HG02798 (cell line): Measurements from ENCODE around the gene DCC.

Experiments
- ATAC-seq: cut with Tn5 transposase; IDR thresholded peaks from one replicate; pipeline ENCODE4 v1.9.1; 2021; ENCODE audit warnings: mild to moderate bottlenecking; ENCODE audit not compliant: unreplicated experiment, poor library complexity

Gene DCC

GRCh38 chr18:52963481-52963880 is 623.5 kb downstream of the DCC start:
- ATAC-seq, result no peak

GRCh38 chr18:52970686-52971085 is 630.7 kb downstream of the DCC start:
- no peak for ATAC-seq

GRCh38 chr18:52971097-52971496 is 631.1 kb downstream of the DCC start:
- no peak for ATAC-seq

GRCh38 chr18:52979892-52980291 is 639.9 kb downstream of the DCC start:
- ATAC-seq, result no peak

GRCh38 chr18:52991246-52991645 is 651.2 kb downstream of the DCC start:
- ATAC-seq, result no peak

- ATAC-seq, result no peak
These were observed 652.0 kb downstream of the DCC start for GRCh38 chr18:52992041-52992440.

GRCh38 chr18:52995875-52996274 is 655.9 kb downstream of the DCC start:
- ATAC-seq, result no peak

- ATAC-seq, result no peak
These were observed 659.6 kb downstream of the DCC start for GRCh38 chr18:52999633-53000032.

GRCh38 chr18:53004798-53005197 is 664.8 kb downstream of the DCC start:
- ATAC-seq, result no peak

GRCh38 chr18:53018791-53019190 is 678.8 kb downstream of the DCC start:
- no peak for ATAC-seq

GRCh38 chr18:53025247-53025646 is 685.2 kb downstream of the DCC start:
- no peak for ATAC-seq

GRCh38 chr18:53028565-53028964 is 688.6 kb downstream of the DCC start:
- ATAC-seq, result no peak

- ATAC-seq, result no peak
These were observed 693.1 kb downstream of the DCC start for GRCh38 chr18:53033128-53033527.

GRCh38 chr18:53038608-53039007 is 698.6 kb downstream of the DCC start:
- no peak for ATAC-seq

- no peak for ATAC-seq
These were observed 700.3 kb downstream of the DCC start for GRCh38 chr18:53040286-53040685.

- ATAC-seq, result no peak
These were observed 716.1 kb downstream of the DCC start for GRCh38 chr18:53056064-53056463.

GRCh38 chr18:53070788-53071187 is 730.8 kb downstream of the DCC start:
- ATAC-seq, result no peak

- no peak for ATAC-seq
These were observed 740.7 kb downstream of the DCC start for GRCh38 chr18:53080687-53081086.

- no peak for ATAC-seq
These were observed 753.6 kb downstream of the DCC start for GRCh38 chr18:53093636-53094035.

GRCh38 chr18:53101536-53102105 is 761.6 kb downstream of the DCC start:
- no peak for ATAC-seq

- ATAC-seq, result no peak
These were observed 774.4 kb downstream of the DCC start for GRCh38 chr18:53114441-53114840.

GRCh38 chr18:53115876-53116585 is 776.0 kb downstream of the DCC start:
- no peak for ATAC-seq
